Fibroblast of lung (primary cell): ENCODE data around the gene HES1. TPM values are rescaled to one million over a fixed set of nuclear protein-coding genes. Genes with fewer than 3 reads are reported as not detected.

Experiments
- DNase-seq, 2 donors: peaks; one replicate each; pipeline versions ENCODE4 v3.0.0 to v3.0.0-alpha.2; 2010; ENCODE audit warnings: low read depth in 2 of 2
- H2AFZ ChIP-seq: 2 replicates; pipeline ENCODE4 v1.5.1; 2012; ENCODE audit warnings: low read length, control low read depth, inconsistent platforms
- H3K27ac ChIP-seq: 2 replicates; pipeline ENCODE4 v1.5.1; 2011; ENCODE audit warnings: low read length, control low read depth; ENCODE audit not compliant: insufficient read depth
- H3K27me3 ChIP-seq: 2 replicates; pipeline ENCODE4 v1.5.1; 2011; ENCODE audit warnings: mild to moderate bottlenecking, low read length; ENCODE audit not compliant: control insufficient read depth, insufficient read depth
- H3K36me3 ChIP-seq: 2 replicates; pipeline ENCODE4 v1.5.1; 2011; ENCODE audit warnings: low read length; ENCODE audit not compliant: control insufficient read depth, insufficient read depth
- H3K4me1 ChIP-seq: 2 replicates; pipeline ENCODE4 v1.5.1; 2011; ENCODE audit warnings: low read length; ENCODE audit not compliant: control insufficient read depth, insufficient read depth; ENCODE audit errors: extremely low read depth
- H3K4me2 ChIP-seq: 2 replicates; pipeline ENCODE4 v1.5.1; 2011; ENCODE audit warnings: low read length, control low read depth; ENCODE audit not compliant: insufficient read depth; ENCODE audit errors: extremely low read depth
- H3K4me3 ChIP-seq, 4 experiments: fragments of 200-600 bp in 1 of 4; sonication (generic) in 1 of 4; replicated peaks in 1 of 4; 2 replicates each; pipeline ENCODE4 v1.5.1; 2011 to 2016; ENCODE audit warnings: low read length in 4 of 4, low read depth in 3 of 4, mild to moderate bottlenecking in 3 of 4, control low read depth in 2 of 4, inconsistent platforms in 1 of 4, mixed read lengths in 1 of 4; ENCODE audit not compliant: insufficient read depth in 1 of 4; ENCODE audit errors: control extremely low read depth in 1 of 4
- H3K79me2 ChIP-seq: 2 replicates; pipeline ENCODE4 v1.5.1; 2012; ENCODE audit warnings: mild to moderate bottlenecking, low read length, inconsistent platforms; ENCODE audit not compliant: control insufficient read depth, insufficient read depth
- H3K9ac ChIP-seq: 2 replicates; pipeline ENCODE4 v1.5.1; 2011; ENCODE audit warnings: mild to moderate bottlenecking, low read length, control low read depth; ENCODE audit not compliant: insufficient read depth
- H3K9me3 ChIP-seq: 2 replicates; pipeline ENCODE4 v1.5.1; 2012; ENCODE audit warnings: low read depth, low read length; ENCODE audit not compliant: control insufficient read depth, insufficient read depth
- H4K20me1 ChIP-seq: 2 replicates; pipeline ENCODE4 v1.5.1; 2011; ENCODE audit warnings: low read length; ENCODE audit not compliant: control insufficient read depth, insufficient read depth; ENCODE audit errors: extremely low read depth
- CTCF ChIP-seq, 2 donors: IDR thresholded peaks in 1 of 2; conservative IDR thresholded peaks in 1 of 2; 1 replicate in 1 of 2; 2 replicates in 1 of 2; pipeline ENCODE4 v1.5.1; 2011 to 2012; ENCODE audit warnings: low read length in 2 of 2, control low read depth in 1 of 2, inconsistent platforms in 1 of 2, low read depth in 1 of 2, mild to moderate bottlenecking in 1 of 2
- EZH2 ChIP-seq: IDR thresholded peaks from 2 replicates; pipeline ENCODE4 v1.5.1; 2012; ENCODE audit warnings: low read length, control low read depth, mild to moderate bottlenecking; ENCODE audit errors: missing control alignments
- polyA plus RNA-seq, 2 donors: library from polyadenylated mRNA; depleted of rRNA in 1 of 2; stranded (reverse) in 1 of 2; unstranded in 1 of 2; fragments of >200 nt; gene quantifications; 2 replicates each; pipeline ENCODE4 v1.2.1, GENCODE V29; 2011 to 2012; ENCODE audit warnings: missing spikeins in 1 of 2
- total RNA-seq: library from RNA; depleted of rRNA; stranded (reverse); fragments of >200 nt; gene quantifications from 2 replicates; pipeline ENCODE4 v1.2.1, GENCODE V29; 2014

HES1 gene
- total and polyA plus RNA-seq, 2 donors (not counting 1 experiment from before 2014, with no cell fraction given) = 0.17 to 1.2 TPM

GRCh38 chr3:194165271-194166018 lies 29.5 kb downstream of the HES1 start:
- no peaks in the 10 kb centered on the region for H3K4me1 ChIP-seq
- peaks cover 27% of the 10 kb centered on the region for H3K27me3 ChIP-seq
- H3K9ac ChIP-seq = no peak overlapping the region
- no peaks in the 10 kb centered on the region for H3K79me2 ChIP-seq
- H3K4me3 ChIP-seq = no peak overlapping the region
- no peak overlapping the region for H3K27ac ChIP-seq
- H3K4me2 ChIP-seq = no peak overlapping the region
- no peaks in the 10 kb centered on the region for H4K20me1 ChIP-seq
- H2AFZ ChIP-seq = no peak overlapping the region
- DNase-seq = no peak
- no peaks in the 10 kb centered on the region for H3K9me3 ChIP-seq
- TF ChIP-seq CTCF (conservative IDR thresholded peaks at IDR 0.05 in 1 of 2, IDR thresholded peaks at IDR 0.05 in 1 of 2; ENCODE audit: low read depth in 1 of 2, low read length in 2 of 2) (no peak), EZH2 (no peak)
- no peaks in the 10 kb centered on the region for H3K36me3 ChIP-seq

- H3K27me3 ChIP-seq = peaks cover 20% of the 10 kb centered on the region
- no peak overlapping the region for H3K4me3 ChIP-seq
- H3K36me3 ChIP-seq = no peaks in the 10 kb centered on the region
- H3K4me2 ChIP-seq = no peak overlapping the region
- no peak overlapping the region for H2AFZ ChIP-seq
- H3K4me1 ChIP-seq = no peaks in the 10 kb centered on the region
- TF ChIP-seq CTCF (conservative IDR thresholded peaks at IDR 0.05 in 1 of 2, IDR thresholded peaks at IDR 0.05 in 1 of 2; ENCODE audit: low read depth in 1 of 2, low read length in 2 of 2) (no peak), EZH2 (peak; percentile 55)
- no peaks in the 10 kb centered on the region for H3K79me2 ChIP-seq
- H3K9ac ChIP-seq = no peak overlapping the region
- no peaks in the 10 kb centered on the region for H3K9me3 ChIP-seq
- DNase-seq = peak; percentile 3 to 51
- H4K20me1 ChIP-seq = no peaks in the 10 kb centered on the region
- no peak overlapping the region for H3K27ac ChIP-seq
Measured at GRCh38 chr3:194166682-194167479, 30.9 kb downstream of the HES1 start.

GRCh38 chr3:194167480-194168282 lies 31.7 kb downstream of the HES1 start:
- TF ChIP-seq CTCF (conservative IDR thresholded peaks at IDR 0.05 in 1 of 2, IDR thresholded peaks at IDR 0.05 in 1 of 2; ENCODE audit: low read depth in 1 of 2, low read length in 2 of 2) = no peak
- TF ChIP-seq EZH2 = no peak
- no peaks in the 10 kb centered on the region for H3K79me2 ChIP-seq
- no peak overlapping the region for H3K4me2 ChIP-seq
- DNase-seq = no peak
- no peak overlapping the region for H3K9ac ChIP-seq
- no peaks in the 10 kb centered on the region for H3K36me3 ChIP-seq
- H3K4me3 ChIP-seq = no peak overlapping the region
- no peaks in the 10 kb centered on the region for H4K20me1 ChIP-seq
- H3K4me1 ChIP-seq = no peaks in the 10 kb centered on the region
- H2AFZ ChIP-seq = no peak overlapping the region
- H3K27me3 ChIP-seq = peaks cover 20% of the 10 kb centered on the region
- H3K9me3 ChIP-seq = no peaks in the 10 kb centered on the region
- no peak overlapping the region for H3K27ac ChIP-seq
